Transverse colon (tissue), 4 donors: Measurements from ENCODE around the gene CYTH4. TPM values are rescaled to one million over a fixed set of nuclear protein-coding genes. Genes with fewer than 3 reads are reported as not detected.

Experiments
- DNase-seq: peaks from one replicate; pipeline ENCODE4 v3.0.0-alpha.2; 2019
- H3K27ac ChIP-seq, 4 donors: fragments of 200-600 bp; sonication (generic); 2 replicates each; pipeline ENCODE4 v1.5.1; 2016 to 2018; ENCODE audit warnings: inconsistent platforms in 4 of 4
- H3K27me3 ChIP-seq: fragments of 200-600 bp; sonication (generic); 2 replicates; pipeline ENCODE4 v1.5.1; 2017; ENCODE audit warnings: inconsistent platforms
- H3K36me3 ChIP-seq, 4 donors: fragments of 200-600 bp; sonication (generic); 2 replicates each; pipeline ENCODE4 v1.5.1; 2017 to 2019; ENCODE audit warnings: inconsistent platforms in 4 of 4
- H3K4me1 ChIP-seq, 4 donors: fragments of 200-600 bp; sonication (generic); 2 replicates each; pipeline ENCODE4 v1.5.1; 2017 to 2020; ENCODE audit warnings: inconsistent platforms in 4 of 4
- H3K4me3 ChIP-seq, 4 donors: fragments of 200-600 bp; sonication (generic); 1 replicate in 1 of 4; 2 replicates in 3 of 4; pipeline versions ENCODE4 v1.5.1 to v1.6.1; 2017 to 2019; ENCODE audit warnings: inconsistent platforms in 4 of 4
- H3K9me3 ChIP-seq, 2 donors: fragments of 200-600 bp; sonication (generic); 2 replicates each; pipeline ENCODE4 v1.5.1; 2017 to 2019; ENCODE audit warnings: inconsistent platforms in 2 of 2
- CTCF ChIP-seq, 5 experiments: fragments of 200-600 bp in 3 of 5; fragments of 450-650 bp in 2 of 5; sonication (generic) in 3 of 5; IDR thresholded peaks; 1 replicate in 2 of 5; 2 replicates in 3 of 5; pipeline ENCODE4 v1.5.1; 2016 to 2017; ENCODE audit warnings: antibody characterized with exemption in 5 of 5, inconsistent platforms in 3 of 5, mild to moderate bottlenecking in 2 of 5, moderate library complexity in 1 of 5
- EP300 ChIP-seq: sonication (generic); formaldehyde crosslinking; IDR thresholded peaks from one replicate; pipeline ENCODE4 v1.6.1; 2017; ENCODE audit warnings: antibody characterized with exemption, low read depth
- POLR2A ChIP-seq: fragments of 450-650 bp; IDR thresholded peaks from one replicate; pipeline ENCODE4 v1.6.1; 2016; ENCODE audit warnings: antibody characterized with exemption, mild to moderate bottlenecking, moderate library complexity
- POLR2AphosphoS5 ChIP-seq, 3 donors: sonication (generic); formaldehyde crosslinking; IDR thresholded peaks; one replicate each; pipeline ENCODE4 v1.6.1; 2016; ENCODE audit warnings: antibody characterized with exemption in 3 of 3
- WGBS, 2 donors: methylation state at CpG; one replicate each; pipeline ENCODE4 v1.1.5; 2018; ENCODE audit warnings: low coverage in 1 of 2; 5-methylcytosine and 5-hydroxymethylcytosine counted together
- in situ Hi-C, 4 donors: fragments of 200-750 bp; cut with MboI; loops; one replicate each; pipeline versions ENCODE4 v1.15.0 to v1.15.1; 2017; ENCODE audit warnings: low sequenced_read_pairs in 3 of 4, low pct_ligation_motif_present in 1 of 4, low pct_unique_long_range_greater_than_20kb in 1 of 4
- intact Hi-C: fragments of 100-400 bp; cut with DNase I; formaldehyde crosslinking; loops from one replicate; pipeline ENCODE4 v1.15.1; 2023; ENCODE audit warnings: low total_unique reads
- total RNA-seq, 4 donors: library from RNA; depleted of rRNA; stranded (reverse); fragments of >200 nt; gene quantifications; one replicate each; pipeline ENCODE4 v1.1.0, GENCODE V29; 2016

The CYTH4 gene
- total RNA-seq, 4 donors from 2014 or later = 1.4 to 26.9 (median 10.6) TPM

DNA sequence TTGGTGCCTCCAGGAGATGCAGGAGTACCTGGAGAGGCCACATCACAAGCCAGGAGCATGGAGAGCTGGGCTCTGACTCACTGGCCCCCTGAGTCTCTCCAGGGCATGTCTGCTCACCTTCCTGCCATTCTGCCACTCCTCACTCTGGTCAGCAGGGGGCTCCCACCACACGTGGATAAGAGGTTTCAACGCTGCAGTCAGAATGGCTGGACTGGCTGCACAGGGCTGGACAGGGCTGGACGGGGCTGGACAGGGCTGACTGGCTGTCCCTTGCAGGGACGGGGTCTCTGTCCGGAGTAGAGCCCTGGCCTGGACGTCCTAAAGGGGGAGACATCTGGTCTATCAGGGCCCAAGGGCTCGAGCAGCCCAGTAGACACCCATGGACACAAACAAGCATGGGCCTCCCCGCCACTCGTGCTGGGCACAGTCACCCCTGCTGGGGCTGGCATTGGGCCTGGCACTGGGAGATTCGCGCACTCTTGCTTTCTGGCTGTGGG is 34.6 kb downstream of the CYTH4 start:
- Histone ChIP-seq H3K9me3 (no peaks in the 10 kb centered on the region), H3K27ac (no peak overlapping the region), H3K4me3 (no peak overlapping the region), H3K36me3 (no peaks in the 10 kb centered on the region), H3K27me3 (no peaks in the 10 kb centered on the region), H3K4me1 (no peaks in the 10 kb centered on the region)
- in situ Hi-C loops = loop anchor here in 2 of 4 donors (10.0 kb wide), 2 partner anchors 118 to 138 kb away; no protein-coding TSS in a partner anchor
- 31% methylated on average over 11 of the region's 11 CpGs; no CpG with 5 or more reads in 1 of the 2 donors for WGBS, 2 donors
- DNase-seq = peak; percentile 76
- intact Hi-C loops = loop anchor here (2.0 kb wide), 1 partner anchor 140 kb away; no protein-coding TSS in a partner anchor
- TF ChIP-seq EP300 (no peak), CTCF (IDR thresholded peaks at IDR 0.05) (peak; percentile 76 to 94 (median 91)), POLR2AphosphoS5 (IDR thresholded peaks at IDR 0.05) (no peak), POLR2A (no peak)

- 72 to 82% methylated on average over 4 to 6 of the region's 6 CpGs for WGBS, 2 donors
- no peaks in the 10 kb centered on the region for H3K9me3 ChIP-seq
- H3K4me1 ChIP-seq = no peaks in the 10 kb centered on the region
- DNase-seq = no peak
- in situ Hi-C loops = loop anchor here in 2 of 4 donors (10.0 kb wide), 2 partner anchors 117 to 137 kb away; no protein-coding TSS in a partner anchor
- intact Hi-C loops = loop anchor here (2.0 kb wide), 1 partner anchor 139 kb away; no protein-coding TSS in a partner anchor
- no peak overlapping the region for H3K4me3 ChIP-seq
- no peak overlapping the region for H3K27ac ChIP-seq
- H3K27me3 ChIP-seq = no peaks in the 10 kb centered on the region
- H3K36me3 ChIP-seq = no peaks in the 10 kb centered on the region
- TF ChIP-seq POLR2AphosphoS5 (IDR thresholded peaks at IDR 0.05) = no peak
- no peak for TF ChIP-seq EP300
- TF ChIP-seq POLR2A = no peak
- TF ChIP-seq CTCF (IDR thresholded peaks at IDR 0.05) = no peak
Measured at GRCh38 chr22:37317698-37318210, 35.4 kb downstream of the CYTH4 start.

- H3K36me3 ChIP-seq = no peaks in the 10 kb centered on the region
- H3K27me3 ChIP-seq = no peaks in the 10 kb centered on the region
- no peak overlapping the region for H3K27ac ChIP-seq
- WGBS, 2 donors = 69% methylated on average over 18 of the region's 18 CpGs; no CpG with 5 or more reads in 1 of the 2 donors
- in situ Hi-C loops (loop anchor here in 2 of 4 donors (10.0 kb wide), 2 partner anchors 116 to 136 kb away; no protein-coding TSS in a partner anchor), intact Hi-C loops (no loop called here)
- H3K4me1 ChIP-seq = peaks cover 0 to 6% (median 2%) of the 10 kb centered on the region in 4 donors
- TF ChIP-seq CTCF (IDR thresholded peaks at IDR 0.05) = no peak
- TF ChIP-seq POLR2AphosphoS5 (IDR thresholded peaks at IDR 0.05) = no peak
- TF ChIP-seq EP300 = no peak
- TF ChIP-seq POLR2A = no peak
- no peak overlapping the region for H3K4me3 ChIP-seq
- H3K9me3 ChIP-seq = no peaks in the 10 kb centered on the region
- DNase-seq = no peak
Measured at GRCh38 chr22:37318364-37319109, 36.2 kb downstream of the CYTH4 start.

- 80% methylated on average over 2 to 10 of the region's 10 CpGs for WGBS, 2 donors
- DNase-seq = no peak
- TF ChIP-seq EP300 (no peak), CTCF (IDR thresholded peaks at IDR 0.05) (no peak), POLR2AphosphoS5 (IDR thresholded peaks at IDR 0.05) (no peak), POLR2A (no peak)
- Histone ChIP-seq H3K36me3 (no peaks in the 10 kb centered on the region), H3K9me3 (no peaks in the 10 kb centered on the region), H3K27me3 (peaks cover 4% of the 10 kb centered on the region), H3K4me1 (peaks cover 0 to 14% (median 5%) of the 10 kb centered on the region in 4 donors), H3K4me3 (no peak overlapping the region), H3K27ac (no peak overlapping the region)
- intact Hi-C loops = no loop called here
- in situ Hi-C loops = loop anchor here in 2 of 4 donors (10.0 kb wide), 2 partner anchors 115 to 135 kb away; no protein-coding TSS in a partner anchor
Measured at GRCh38 chr22:37319469-37319868, 37.2 kb downstream of the CYTH4 start.
